ENCODE measurements around the gene CENPX.

CENPX gene

DNA sequence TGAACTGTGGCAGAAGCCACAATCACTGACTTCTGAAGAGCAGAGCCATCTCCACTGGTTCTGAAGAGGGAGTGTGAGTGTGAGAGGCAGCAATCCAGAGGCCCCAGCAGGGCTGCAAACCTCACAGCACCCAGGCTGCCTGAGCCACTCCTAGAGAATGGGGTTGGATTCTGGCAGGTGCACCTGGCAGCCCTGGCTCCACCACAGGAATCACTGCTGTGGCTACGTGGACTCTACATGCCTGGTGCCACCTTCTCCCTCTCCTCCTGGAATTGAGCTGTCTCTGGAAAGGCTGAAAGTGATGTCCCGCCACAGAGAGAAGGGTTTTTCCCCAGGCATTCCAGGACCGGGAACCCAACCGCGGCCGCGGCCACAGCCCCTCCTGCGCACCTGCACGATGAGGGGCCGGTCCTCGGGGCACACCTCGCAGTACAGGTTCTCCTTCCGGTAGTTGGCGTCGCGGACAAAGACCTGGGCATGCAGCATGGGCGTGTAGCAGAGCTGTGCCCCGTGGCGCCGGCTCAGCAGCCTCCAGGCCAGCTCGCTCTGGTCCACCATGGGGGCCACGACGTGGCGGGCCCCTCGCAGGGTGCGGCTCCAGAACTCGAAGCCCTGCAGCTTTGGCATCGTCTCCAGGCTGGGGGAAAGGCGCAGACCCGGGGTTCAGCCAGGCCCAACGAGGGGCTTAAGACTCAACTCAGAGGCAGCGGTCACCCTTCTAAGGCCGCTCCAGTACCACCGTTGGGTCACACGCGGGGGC is 41.9 kb upstream of the CENPX start:
- peaks cover 31 to 44% of the 10 kb centered on the region in 2 donors for H3K36me3 ChIP-seq (replicated peaks in 1 of 2; ENCODE audit: control insufficient read depth in 2 of 2, insufficient read depth in 2 of 2, low read length in 2 of 2)
- no peak overlapping the region for H2AFZ ChIP-seq (ENCODE audit: low read length)
- peaks cover 7 to 8% of the 10 kb centered on the region in 2 donors for H3K4me1 ChIP-seq (ENCODE audit: control insufficient read depth in 2 of 2, insufficient read depth in 1 of 2, low read depth in 1 of 2, low read length in 2 of 2)
- no peak overlapping the region for H3K4ac ChIP-seq (ENCODE audit: low read length)
- peak overlapping the region; percentile 90 for H3K9ac ChIP-seq (ENCODE audit: low read depth, low read length, poor library complexity)
- no peak overlapping the region for H2BK15ac ChIP-seq (ENCODE audit: low read length)
- no peak overlapping the region for H4K8ac ChIP-seq (ENCODE audit: low read depth, low read length)
- peak overlapping the region; percentile 97 for H2AK5ac ChIP-seq (ENCODE audit: low read depth, low read length)
- DNase-seq (ENCODE audit: low spot score): no peak
- no peak overlapping the region for H2BK5ac ChIP-seq (ENCODE audit: low read length)
- WGBS, 2 donors (ENCODE audit: extremely low coverage in 2 of 2, insufficient read length in 2 of 2, insufficient replicate concordance in 1 of 2): no CpG with 5 or more reads among the region's 36 CpGs
- H2BK12ac ChIP-seq (ENCODE audit: low read length): peak overlapping the region; percentile 10
- H3K27ac ChIP-seq (replicated peaks; ENCODE audit: low read length): no peak overlapping the region
- H3K9me3 ChIP-seq (replicated peaks in 1 of 2; ENCODE audit: control insufficient read depth in 2 of 2, insufficient read depth in 1 of 2, low read depth in 1 of 2, low read length in 2 of 2): no peaks in the 10 kb centered on the region
- no peaks in the 10 kb centered on the region for H3K27me3 ChIP-seq (ENCODE audit: control insufficient read depth in 3 of 3, insufficient read depth in 3 of 3, low read depth in 1 of 3, low read length in 3 of 3)
- peak overlapping the region; percentile 64 to 98 for H3K4me3 ChIP-seq (ENCODE audit: low read length in 2 of 2)
- peaks cover 10% of the 10 kb centered on the region for H3K79me1 ChIP-seq (ENCODE audit: low read depth, low read length)
- H3K14ac ChIP-seq (ENCODE audit: low read length): peak overlapping the region; percentile 38
- peak overlapping the region; percentile 28 for H3K18ac ChIP-seq (ENCODE audit: low read length)
- H2BK120ac ChIP-seq (ENCODE audit: low read depth, low read length): no peak overlapping the region
- no peak overlapping the region for H4K91ac ChIP-seq (ENCODE audit: low read depth, low read length, poor library complexity)
- peak overlapping the region; percentile 73 for H3K23ac ChIP-seq (ENCODE audit: low read depth, low read length, poor library complexity)
- H3K4me2 ChIP-seq (ENCODE audit: insufficient read depth, low read length, poor library complexity, severe bottlenecking): peak overlapping the region; percentile 97

DNA sequence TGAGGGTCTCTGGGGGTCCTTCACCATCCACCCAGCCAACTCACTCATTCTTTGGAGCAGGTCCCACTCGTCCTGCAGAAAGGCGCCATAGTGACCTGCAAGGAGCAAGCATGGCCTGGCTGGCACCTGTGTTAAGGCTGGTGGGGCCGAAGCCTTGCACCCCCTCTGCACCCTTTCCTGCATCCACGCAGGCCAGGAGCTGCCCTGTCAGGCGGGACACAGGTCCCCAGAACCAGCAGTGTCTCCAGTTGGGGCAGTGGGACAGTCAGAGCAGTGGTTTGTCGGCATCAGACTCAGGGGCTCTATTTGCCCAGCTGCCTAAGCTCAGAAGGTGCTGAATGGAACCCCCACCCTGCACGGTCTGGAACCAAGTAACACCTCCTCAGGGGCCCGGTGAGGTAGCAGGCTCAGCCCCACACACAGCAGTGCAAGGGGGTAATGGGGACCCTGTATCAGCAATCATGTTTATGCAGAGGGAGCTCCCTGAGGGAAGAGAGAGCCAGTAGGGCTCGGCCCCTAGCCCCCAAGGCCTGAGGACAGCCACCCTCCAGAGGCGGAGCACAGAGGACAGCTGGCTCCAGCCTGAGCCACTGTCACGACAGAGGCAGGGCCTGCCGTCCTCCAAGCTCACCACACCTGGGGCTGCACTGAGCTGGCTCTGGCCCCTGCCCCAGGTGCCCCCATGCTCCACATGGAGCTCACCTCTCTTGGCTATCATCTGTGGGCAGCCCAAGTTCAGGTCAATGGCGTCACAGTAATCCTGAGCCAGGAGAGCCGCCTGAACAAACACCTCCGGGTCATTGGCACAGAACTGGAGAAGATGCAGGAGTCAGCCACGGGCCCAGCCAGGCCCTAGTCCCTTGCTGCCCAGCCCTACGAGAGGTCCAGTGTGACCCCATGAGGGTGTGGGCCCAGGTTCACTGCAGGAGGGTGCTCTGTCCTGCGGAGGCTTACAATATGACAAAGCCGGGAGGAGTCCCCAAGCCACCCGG is 41.0 kb upstream of the CENPX start:
- Histone ChIP-seq H3K18ac (ENCODE audit: low read length) (no peak overlapping the region), H2AFZ (ENCODE audit: low read length) (no peak overlapping the region), H3K79me1 (ENCODE audit: low read depth, low read length) (peaks cover 10% of the 10 kb centered on the region), H2BK12ac (ENCODE audit: low read length) (no peak overlapping the region), H3K27me3 (ENCODE audit: control insufficient read depth in 3 of 3, insufficient read depth in 3 of 3, low read depth in 1 of 3, low read length in 3 of 3) (no peaks in the 10 kb centered on the region), H2BK5ac (ENCODE audit: low read length) (no peak overlapping the region), H2BK120ac (ENCODE audit: low read depth, low read length) (no peak overlapping the region), H3K4me3 (ENCODE audit: low read length in 2 of 2) (peak overlapping the region in 1 of 2 donors; percentile 64), H4K8ac (ENCODE audit: low read depth, low read length) (peak overlapping the region; percentile 17), H2AK5ac (ENCODE audit: low read depth, low read length) (no peak overlapping the region), H3K9me3 (replicated peaks in 1 of 2; ENCODE audit: control insufficient read depth in 2 of 2, insufficient read depth in 1 of 2, low read depth in 1 of 2, low read length in 2 of 2) (no peaks in the 10 kb centered on the region), H3K14ac (ENCODE audit: low read length) (no peak overlapping the region), H2BK15ac (ENCODE audit: low read length) (no peak overlapping the region), H3K23ac (ENCODE audit: low read depth, low read length, poor library complexity) (no peak overlapping the region), H3K27ac (replicated peaks; ENCODE audit: low read length) (no peak overlapping the region), H3K4ac (ENCODE audit: low read length) (no peak overlapping the region), H3K36me3 (replicated peaks in 1 of 2; ENCODE audit: control insufficient read depth in 2 of 2, insufficient read depth in 2 of 2, low read length in 2 of 2) (peaks cover 35 to 53% of the 10 kb centered on the region in 2 donors), H3K4me2 (ENCODE audit: insufficient read depth, low read length, poor library complexity, severe bottlenecking) (no peak overlapping the region), H3K4me1 (ENCODE audit: control insufficient read depth in 2 of 2, insufficient read depth in 1 of 2, low read depth in 1 of 2, low read length in 2 of 2) (peaks cover 7 to 8% of the 10 kb centered on the region in 2 donors), H4K91ac (ENCODE audit: low read depth, low read length, poor library complexity) (no peak overlapping the region), H3K9ac (ENCODE audit: low read depth, low read length, poor library complexity) (no peak overlapping the region)
- WGBS, 2 donors (ENCODE audit: extremely low coverage in 2 of 2, insufficient read length in 2 of 2, insufficient replicate concordance in 1 of 2): no CpG with 5 or more reads among the region's 20 CpGs
- no peak for DNase-seq (ENCODE audit: low spot score)

DNA sequence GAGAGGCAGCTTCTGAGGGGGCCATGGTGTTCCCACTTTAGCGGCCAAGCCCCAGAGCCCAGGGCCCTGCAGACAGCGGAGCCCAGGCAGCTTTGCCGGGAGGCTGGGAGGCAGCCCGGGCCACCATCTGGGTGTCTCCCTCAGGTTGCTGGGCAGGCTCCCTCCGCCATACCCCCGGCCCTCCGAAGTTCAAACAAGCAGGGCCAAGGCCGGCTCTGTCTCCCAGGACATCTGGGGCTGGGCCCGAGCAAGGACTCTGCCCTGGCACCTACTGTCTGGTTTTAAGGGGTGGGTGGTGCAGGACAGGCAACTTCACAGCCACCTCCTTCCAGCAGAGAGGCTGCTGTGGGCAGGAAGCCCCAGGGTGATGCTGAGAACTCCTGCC is 40.3 kb upstream of the CENPX start:
- Histone ChIP-seq H2BK120ac (ENCODE audit: low read depth, low read length) (no peak overlapping the region), H2AFZ (ENCODE audit: low read length) (no peak overlapping the region), H3K36me3 (replicated peaks in 1 of 2; ENCODE audit: control insufficient read depth in 2 of 2, insufficient read depth in 2 of 2, low read length in 2 of 2) (peaks cover 38 to 60% of the 10 kb centered on the region in 2 donors), H3K14ac (ENCODE audit: low read length) (no peak overlapping the region), H3K27ac (replicated peaks; ENCODE audit: low read length) (no peak overlapping the region), H2BK15ac (ENCODE audit: low read length) (no peak overlapping the region), H4K91ac (ENCODE audit: low read depth, low read length, poor library complexity) (no peak overlapping the region), H2AK5ac (ENCODE audit: low read depth, low read length) (no peak overlapping the region), H3K9ac (ENCODE audit: low read depth, low read length, poor library complexity) (no peak overlapping the region), H2BK5ac (ENCODE audit: low read length) (no peak overlapping the region), H3K79me1 (ENCODE audit: low read depth, low read length) (peaks cover 12% of the 10 kb centered on the region), H3K23ac (ENCODE audit: low read depth, low read length, poor library complexity) (no peak overlapping the region), H3K4ac (ENCODE audit: low read length) (no peak overlapping the region), H3K27me3 (ENCODE audit: control insufficient read depth in 3 of 3, insufficient read depth in 3 of 3, low read depth in 1 of 3, low read length in 3 of 3) (no peaks in the 10 kb centered on the region), H3K4me3 (ENCODE audit: low read length in 2 of 2) (peak overlapping the region in 1 of 2 donors; percentile 18), H2BK12ac (ENCODE audit: low read length) (no peak overlapping the region), H3K4me2 (ENCODE audit: insufficient read depth, low read length, poor library complexity, severe bottlenecking) (no peak overlapping the region), H3K18ac (ENCODE audit: low read length) (no peak overlapping the region), H3K9me3 (replicated peaks in 1 of 2; ENCODE audit: control insufficient read depth in 2 of 2, insufficient read depth in 1 of 2, low read depth in 1 of 2, low read length in 2 of 2) (no peaks in the 10 kb centered on the region), H4K8ac (ENCODE audit: low read depth, low read length) (no peak overlapping the region), H3K4me1 (ENCODE audit: control insufficient read depth in 2 of 2, insufficient read depth in 1 of 2, low read depth in 1 of 2, low read length in 2 of 2) (peaks cover 7 to 8% of the 10 kb centered on the region in 2 donors)
- no CpG with 5 or more reads among the region's 9 CpGs for WGBS, 2 donors (ENCODE audit: extremely low coverage in 2 of 2, insufficient read length in 2 of 2, insufficient replicate concordance in 1 of 2)
- no peak for DNase-seq (ENCODE audit: low spot score)
